Adrenal gland (tissue), 12 donors: ENCODE data around the gene ODAD2. TPM values are rescaled to one million over a fixed set of nuclear protein-coding genes. Genes with fewer than 3 reads are reported as not detected.

Experiments used
- DNase-seq, 7 donors: peaks; one replicate each; pipeline ENCODE4 v3.0.0-alpha.2; 2019 to 2020
- H3K27ac ChIP-seq, 5 donors: fragments of 200-600 bp; sonication (generic) in 4 of 5; 1 replicate in 3 of 5; 2 replicates in 2 of 5; pipeline versions ENCODE4 v1.5.1 to v1.8.0; 2016 to 2020; ENCODE audit warnings: mild to moderate bottlenecking in 1 of 5
- H3K27me3 ChIP-seq: fragments of 200-600 bp; 2 replicates; pipeline ENCODE4 v1.8.0; 2021
- H3K36me3 ChIP-seq, 2 donors: fragments of 200-600 bp; replicated peaks in 1 of 2; 1 replicate in 1 of 2; 2 replicates in 1 of 2; pipeline versions ENCODE4 v1.5.1 to v1.8.0; 2018 to 2022
- H3K4me1 ChIP-seq, 2 donors: fragments of 200-600 bp; replicated peaks in 1 of 2; 1 replicate in 1 of 2; 2 replicates in 1 of 2; pipeline versions ENCODE4 v1.5.1 to v1.8.0; 2018 to 2021
- H3K4me3 ChIP-seq, 4 donors: fragments of 200-600 bp; sonication (generic) in 3 of 4; one replicate each; pipeline ENCODE4 v1.5.1; 2016 to 2018
- H3K9me3 ChIP-seq, 3 donors: fragments of 200-600 bp; sonication (generic) in 1 of 3; replicated peaks in 1 of 3; 1 replicate in 2 of 3; 2 replicates in 1 of 3; pipeline versions ENCODE4 v1.5.1 to v1.8.0; 2016 to 2021
- CTCF ChIP-seq, 6 experiments: fragments of 450-650 bp in 4 of 6; fragments of 200-600 bp in 2 of 6; sonication (generic) in 1 of 6; IDR thresholded peaks; 1 replicate in 5 of 6; 2 replicates in 1 of 6; pipeline versions ENCODE4 v1.5.1 to v1.8.0; 2016 to 2021; ENCODE audit warnings: antibody characterized with exemption in 6 of 6, mild to moderate bottlenecking in 2 of 6, moderate library complexity in 1 of 6
- POLR2A ChIP-seq, 2 donors: fragments of 450-650 bp; IDR thresholded peaks; one replicate each; pipeline ENCODE4 v1.6.1; 2017; ENCODE audit warnings: antibody characterized with exemption in 2 of 2, mild to moderate bottlenecking in 2 of 2, moderate library complexity in 1 of 2
- WGBS, 4 donors: extraction: QIAGEN DNeasy Blood & Tissue Kit in 2 of 4; methylation state at CpG; one replicate each; pipeline versions ENCODE4 v1.1.5 to v1.1.7; 2013 to 2017; 5-methylcytosine and 5-hydroxymethylcytosine counted together
- intact Hi-C, 2 donors: fragments of 100-400 bp; cut with DNase I; formaldehyde crosslinking; loops; one replicate each; pipeline versions ENCODE4 v1.14.1 to v1.15.0; 2022 to 2023
- polyA plus RNA-seq, 3 donors: library from polyadenylated mRNA; stranded (reverse); fragments of 200-250 nt in 2 of 3; fragments of 350-450 nt in 1 of 3; fragmentation: Illumina TruSeq in 1 of 3; extraction: RNeasy Lipid Tissue Mini Kit (QIAGEN cat#74804) in 1 of 3; gene quantifications; one replicate each; pipeline ENCODE4 v1.2.3, GENCODE V29; 2013 to 2014
- total RNA-seq, 9 donors: library from RNA; depleted of rRNA in 4 of 9; stranded (reverse); fragments of >200 nt in 4 of 9; fragments of 120-200 nt in 1 of 9; fragmentation: NEBNext Ultra II Directional in 1 of 9; extraction: Animal tissue kit (Norgen Biotek cat#: 25700) in 1 of 9; gene quantifications; one replicate each; pipeline versions ENCODE4 v1.1.0 to v1.2.4, GENCODE V29; 2013 to 2023
- donor health status: healthy with polysubstance abuse.
- donor health status: Bipolar disorder and iron deficiency.
- donor health status: DM: yes; HTN: yes; CAD: no.
- donor health status: DM: no; HTN: no; CAD: no.
- donor health status: DM: no; HTN: no; CAD: no.
- donor health status: DM: yes; HTN: yes; CAD: no.

ODAD2 gene
- total and polyA plus RNA-seq, 12 donors: 0.35 to 2.4 (median 1.2) TPM

GRCh38 chr10:27893358-27893954 lies 105.4 kb downstream of the ODAD2 start:
- DNase-seq: no peak
- 46 to 52% (median 47%) methylated on average over 6 to 7 of the region's 7 CpGs for WGBS, 4 donors
- Histone ChIP-seq H3K9me3 (no peaks in the 10 kb centered on the region), H3K4me1 (peaks cover 0 to 5% of the 10 kb centered on the region in 2 donors), H3K27me3 (no peaks in the 10 kb centered on the region), H3K27ac (no peak overlapping the region), H3K36me3 (no peaks in the 10 kb centered on the region), H3K4me3 (no peak overlapping the region)
- TF ChIP-seq CTCF (IDR thresholded peaks at IDR 0.05) (no peak), POLR2A (IDR thresholded peaks at IDR 0.05) (no peak)
- intact Hi-C loops: no loop called here

DNA sequence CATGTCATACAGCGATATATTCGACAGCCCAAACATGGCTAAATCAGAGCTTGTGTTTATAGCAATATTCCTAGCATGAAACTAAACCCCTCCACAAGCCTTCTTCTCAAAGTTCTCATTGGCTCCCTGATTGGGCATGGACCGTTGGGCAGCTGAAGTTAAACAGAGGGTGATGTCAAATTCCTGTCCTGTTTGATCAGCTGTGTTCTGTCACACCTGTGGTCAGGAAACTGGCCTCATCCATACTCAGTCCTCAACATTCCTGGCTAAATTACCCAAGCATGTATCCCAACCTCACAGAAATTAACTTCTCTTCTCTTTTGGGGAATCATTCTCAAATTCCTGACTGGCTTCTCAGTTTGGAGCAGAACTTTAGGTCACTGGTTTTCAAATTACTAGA lies 107.9 kb downstream of the ODAD2 start:
- Histone ChIP-seq H3K9me3 (no peaks in the 10 kb centered on the region), H3K4me3 (no peak overlapping the region), H3K36me3 (no peaks in the 10 kb centered on the region), H3K27me3 (no peaks in the 10 kb centered on the region), H3K4me1 (peaks cover 0 to 5% of the 10 kb centered on the region in 2 donors), H3K27ac (no peak overlapping the region)
- intact Hi-C loops: no loop called here
- TF ChIP-seq POLR2A (IDR thresholded peaks at IDR 0.05) (no peak), CTCF (IDR thresholded peaks at IDR 0.05) (no peak)
- no peak for DNase-seq
- WGBS, 4 donors: 82 to 85% (median 83%) methylated on average over 3 of the region's 3 CpGs

DNA sequence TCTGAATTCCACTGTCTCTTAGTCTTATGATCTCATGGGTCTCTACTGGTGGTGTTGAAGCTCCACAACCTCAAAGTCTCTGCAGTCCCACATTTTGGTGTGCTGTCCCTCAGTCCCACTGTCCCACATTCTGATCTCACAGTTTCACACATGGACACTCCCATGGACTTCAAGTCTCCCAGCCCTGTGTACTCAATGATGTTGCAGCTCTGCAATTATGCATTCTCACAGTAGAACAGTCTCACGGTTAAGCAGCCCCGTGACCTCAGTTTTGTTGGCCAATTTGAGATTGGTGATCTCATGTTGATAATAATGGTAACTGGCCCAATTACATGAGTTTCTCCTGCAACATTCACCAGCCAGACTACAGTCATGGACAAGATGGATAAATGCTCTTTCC lies 109.4 kb downstream of the ODAD2 start:
- intact Hi-C loops: no loop called here
- TF ChIP-seq POLR2A (IDR thresholded peaks at IDR 0.05) (no peak), CTCF (IDR thresholded peaks at IDR 0.05) (no peak)
- Histone ChIP-seq H3K27me3 (no peaks in the 10 kb centered on the region), H3K27ac (no peak overlapping the region), H3K36me3 (no peaks in the 10 kb centered on the region), H3K4me1 (peaks cover 0 to 5% of the 10 kb centered on the region in 2 donors), H3K4me3 (no peak overlapping the region), H3K9me3 (no peaks in the 10 kb centered on the region)
- 80 to 95% (median 86%) methylated on average over 2 of the region's 2 CpGs for WGBS, 4 donors
- DNase-seq: no peak

- DNase-seq: no peak
- TF ChIP-seq POLR2A (IDR thresholded peaks at IDR 0.05) (no peak), CTCF (IDR thresholded peaks at IDR 0.05) (no peak)
- peaks cover 0 to 5% (median 0%) of the 10 kb centered on the region in 3 donors for H3K9me3 ChIP-seq
- H3K4me1 ChIP-seq: no peaks in the 10 kb centered on the region
- no peaks in the 10 kb centered on the region for H3K36me3 ChIP-seq
- intact Hi-C loops: no loop called here
- H3K27me3 ChIP-seq: no peaks in the 10 kb centered on the region
- H3K27ac ChIP-seq: no peak overlapping the region
- WGBS, 4 donors: 52 to 78% (median 69%) methylated on average over 1 of the region's 1 CpG
- H3K4me3 ChIP-seq: no peak overlapping the region
These were observed 114.7 kb downstream of the ODAD2 start for GRCh38 chr10:27884185-27884641.
